GM19324 (cell line): ENCODE measurements around the gene BRSK2.

Experiments
- ATAC-seq: cut with Tn5 transposase; IDR thresholded peaks from one replicate; pipeline ENCODE4 v1.9.1; 2021; ENCODE audit warnings: mild to moderate bottlenecking, moderate library complexity; ENCODE audit not compliant: unreplicated experiment, low FRiP score

The BRSK2 gene

GRCh38 chr11:1478011-1478410 is 88.3 kb downstream of the BRSK2 start:
- ATAC-seq, result no peak

- ATAC-seq, result no peak
Observed at GRCh38 chr11:1478544-1478943, 88.8 kb downstream of the BRSK2 start.

- no peak for ATAC-seq
Observed at GRCh38 chr11:1479006-1479677, 89.4 kb downstream of the BRSK2 start.

GRCh38 chr11:1479678-1480118 is 90.0 kb downstream of the BRSK2 start:
- ATAC-seq, result no peak

- ATAC-seq, result no peak
Observed at GRCh38 chr11:1480191-1480554, 90.4 kb downstream of the BRSK2 start.

- ATAC-seq, result no peak
Observed at GRCh38 chr11:1480555-1481482, 91.1 kb downstream of the BRSK2 start.

- ATAC-seq, result no peak
Observed at GRCh38 chr11:1481483-1481825, 91.7 kb downstream of the BRSK2 start.

GRCh38 chr11:1481861-1482441 is 92.2 kb downstream of the BRSK2 start:
- no peak for ATAC-seq

- ATAC-seq, result no peak
Observed at GRCh38 chr11:1482581-1483444, 93.1 kb downstream of the BRSK2 start.

GRCh38 chr11:1483445-1483961 is 93.8 kb downstream of the BRSK2 start:
- ATAC-seq, result no peak

- no peak for ATAC-seq
Observed at GRCh38 chr11:1484061-1484671, 94.4 kb downstream of the BRSK2 start.

GRCh38 chr11:1484695-1485503 is 95.2 kb downstream of the BRSK2 start:
- ATAC-seq, result no peak

GRCh38 chr11:1485504-1485885 is 95.8 kb downstream of the BRSK2 start:
- no peak for ATAC-seq

- no peak for ATAC-seq
Observed at GRCh38 chr11:1486054-1486825, 96.5 kb downstream of the BRSK2 start, which contains the start of gene MOB2. Gene MOB2, minus strand, starts transcription at chr11:1486779. Its CDS starts 223 bp downstream, at chr11:1486556.

- no peak for ATAC-seq
Observed at GRCh38 chr11:1487091-1487850, 97.5 kb downstream of the BRSK2 start.

GRCh38 chr11:1487851-1488574 is 98.3 kb downstream of the BRSK2 start:
- no peak for ATAC-seq
